ENCODE results near the gene FTH1.

DNA sequence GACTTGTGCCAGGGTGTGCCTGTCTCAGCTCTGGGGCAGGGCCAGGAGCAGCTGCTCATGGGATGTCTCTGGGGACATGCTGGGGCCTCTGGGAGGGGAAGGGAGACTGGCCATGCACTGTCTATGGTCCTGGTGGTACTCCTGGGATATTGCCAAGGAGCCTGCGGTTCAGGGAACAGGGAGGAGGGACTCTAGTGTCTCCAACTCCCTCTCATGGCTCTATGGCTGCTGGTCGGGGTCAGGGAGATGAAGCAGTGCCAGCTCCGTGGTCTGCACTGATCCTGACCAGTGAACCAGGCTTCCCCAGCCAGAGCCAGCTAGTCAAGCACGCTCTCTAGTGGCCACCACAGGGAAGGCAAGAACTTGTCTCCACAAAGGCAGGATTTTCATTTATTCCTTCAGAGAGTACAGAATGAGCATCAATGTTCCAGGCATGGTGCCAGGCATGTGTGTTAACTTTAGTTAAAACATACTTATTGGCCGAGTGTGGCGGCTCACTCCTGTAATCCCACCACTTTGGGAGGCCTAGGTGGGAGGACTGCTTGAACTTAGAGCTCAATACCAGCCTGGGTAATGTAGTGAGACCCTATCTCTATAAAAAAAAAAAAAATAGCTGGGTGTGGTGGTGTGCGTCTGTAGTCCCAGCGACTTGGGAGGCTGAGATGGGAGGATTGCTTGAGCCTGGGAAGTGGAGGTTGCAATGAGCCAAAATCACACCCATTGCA is 19.8 kb downstream of the FTH1 start:
- TF ChIP-seq POLR2A (IDR thresholded peaks at IDR 0.05) = no peak
- TF ChIP-seq CTCF (IDR thresholded peaks at IDR 0.05 in 8 of 11, conservative IDR thresholded peaks at IDR 0.05 in 3 of 11) = peak; percentile 79 to 96 (median 89)
- peak; percentile 9 to 73 (median 52) for TF ChIP-seq POLR2AphosphoS5 (IDR thresholded peaks at IDR 0.05)
